SK-N-MC (cell line): ENCODE results near the gene MYPN.

Source experiments
- EZH2 ChIP-seq: fragments of 200-600 bp; sonication (generic); IDR thresholded peaks from one replicate; pipeline ENCODE4 v1.6.1; 2017; ENCODE audit warnings: antibody characterized with exemption
- POLR2AphosphoS5 ChIP-seq: IDR thresholded peaks from 2 replicates; pipeline ENCODE4 v1.6.1; 2012; ENCODE audit warnings: mild to moderate bottlenecking, low read depth, low read length, borderline replicate concordance

- TF ChIP-seq POLR2AphosphoS5 (no peak), EZH2 (no peak)
Observed at GRCh38 chr10:68112837-68113236, 3.5 kb downstream of the MYPN start.
